DMS153 (cell line): ENCODE results near the gene ZP1.
"Not testable (repeated sequence)": the region's sequence is repeated elsewhere in the genome, so short reads cannot be mapped to it uniquely, and the experiment has no call there.

Source experiments
- DNase-seq: peaks from one replicate; lab custom pipeline; 2025; lab: John Stamatoyannopoulos, UW

Gene ZP1

GRCh38 chr11:60866911-60867870, at the start of gene ZP1:
Gene ZP1, plus strand, starts transcription at chr11:60867542. Its CDS starts 20 bp downstream, at chr11:60867562.
- DNase-seq, result peak; percentile 74

GRCh38 chr11:60818057-60818456, 49.3 kb upstream of the ZP1 start:
- no peak for DNase-seq

- no peak for DNase-seq
Observed at GRCh38 chr11:60821827-60822599, 45.3 kb upstream of the ZP1 start.

GRCh38 chr11:60823745-60824306, 43.5 kb upstream of the ZP1 start:
- not testable (repeated sequence) for DNase-seq

GRCh38 chr11:60825118-60825517, 42.2 kb upstream of the ZP1 start:
- no peak for DNase-seq

- no peak for DNase-seq
Observed at GRCh38 chr11:60825790-60826189, 41.6 kb upstream of the ZP1 start.

- DNase-seq, result no peak
Observed at GRCh38 chr11:60830478-60831142, 36.7 kb upstream of the ZP1 start.

- peak; percentile 78 for DNase-seq
Observed at GRCh38 chr11:60831143-60831500, 36.2 kb upstream of the ZP1 start.

GRCh38 chr11:60831501-60832079, 35.8 kb upstream of the ZP1 start:
- no peak for DNase-seq

- DNase-seq, result no peak
Observed at GRCh38 chr11:60834742-60835533, 32.4 kb upstream of the ZP1 start.

GRCh38 chr11:60835534-60835846, 31.9 kb upstream of the ZP1 start:
- DNase-seq, result no peak

- DNase-seq, result no peak
Observed at GRCh38 chr11:60836866-60837515, 30.4 kb upstream of the ZP1 start.

- DNase-seq, result no peak
Observed at GRCh38 chr11:60838132-60838531, 29.2 kb upstream of the ZP1 start.

GRCh38 chr11:60840470-60841430, 26.6 kb upstream of the ZP1 start:
- no peak for DNase-seq

- peak; percentile 77 for DNase-seq
Observed at GRCh38 chr11:60841797-60842667, 25.3 kb upstream of the ZP1 start, which contains the start of gene CCDC86. Gene CCDC86, plus strand, starts transcription at chr11:60842113. Its CDS starts 12 bp downstream, at chr11:60842125.

- DNase-seq, result no peak
Observed at GRCh38 chr11:60842668-60843600, 24.4 kb upstream of the ZP1 start.
